GM23248 (cell line): Measurements from ENCODE around the gene MAML3. TPM values are rescaled to one million over a fixed set of nuclear protein-coding genes. Genes with fewer than 3 reads are reported as not detected.

ENCODE experiments used
- DNase-seq: peaks from one replicate; pipeline ENCODE4 v3.0.0-alpha.2; 2015
- H2AFZ ChIP-seq: fragments of 200-600 bp; sonication (generic); 2 replicates; pipeline ENCODE4 v1.6.1; 2016; ENCODE audit warnings: antibody characterized with exemption
- H3F3A ChIP-seq: fragments of 200-600 bp; sonication (generic); 2 replicates; pipeline ENCODE4 v1.6.1; 2016; ENCODE audit warnings: mild to moderate bottlenecking, antibody characterized with exemption, mixed run types; ENCODE audit not compliant: insufficient read depth
- H3K27ac ChIP-seq: fragments of 200-600 bp; sonication (generic); 2 replicates; pipeline ENCODE4 v1.5.1; 2016; ENCODE audit warnings: mild to moderate bottlenecking
- H3K27me3 ChIP-seq: fragments of 200-600 bp; sonication (generic); replicated peaks from 2 replicates; pipeline ENCODE4 v1.6.1; 2016; ENCODE audit warnings: mild to moderate bottlenecking; ENCODE audit not compliant: insufficient read depth
- H3K36me3 ChIP-seq: fragments of 200-600 bp; sonication (generic); 2 replicates; pipeline ENCODE4 v1.6.1; 2016; ENCODE audit warnings: low read depth, mild to moderate bottlenecking
- H3K4me1 ChIP-seq: fragments of 200-600 bp; sonication (generic); 2 replicates; pipeline ENCODE4 v1.6.1; 2016; ENCODE audit warnings: mild to moderate bottlenecking; ENCODE audit not compliant: insufficient read depth
- H3K4me2 ChIP-seq: fragments of 200-600 bp; sonication (generic); one replicate; pipeline ENCODE4 v1.6.1; 2016; ENCODE audit warnings: mild to moderate bottlenecking; ENCODE audit not compliant: unreplicated experiment
- H3K4me3 ChIP-seq: fragments of 200-600 bp; sonication (generic); 2 replicates; pipeline ENCODE4 v1.5.1; 2016; ENCODE audit warnings: mild to moderate bottlenecking
- H3K79me2 ChIP-seq: fragments of 200-600 bp; sonication (generic); 2 replicates; pipeline ENCODE4 v1.6.1; 2016; ENCODE audit warnings: mild to moderate bottlenecking; ENCODE audit not compliant: insufficient read depth
- H3K9ac ChIP-seq: fragments of 200-600 bp; sonication (generic); 2 replicates; pipeline ENCODE4 v1.6.1; 2016; ENCODE audit warnings: mild to moderate bottlenecking
- H3K9me2 ChIP-seq: fragments of 200-600 bp; sonication (generic); 2 replicates; pipeline ENCODE4 v1.6.1; 2016; ENCODE audit warnings: mixed run types, mild to moderate bottlenecking, moderate library complexity; ENCODE audit not compliant: insufficient read depth
- H3K9me3 ChIP-seq: fragments of 200-600 bp; sonication (generic); one replicate; pipeline ENCODE4 v1.6.1; 2017; ENCODE audit warnings: low read depth
- H4K20me1 ChIP-seq: fragments of 200-600 bp; sonication (generic); 2 replicates; pipeline ENCODE4 v1.6.0; 2016; ENCODE audit not compliant: insufficient read depth
- EZH2 ChIP-seq: fragments of 200-600 bp; sonication (generic); IDR thresholded peaks from 2 replicates; pipeline ENCODE4 v1.6.1; 2018; ENCODE audit warnings: antibody characterized with exemption, mild to moderate bottlenecking; ENCODE audit not compliant: insufficient read depth, poor library complexity, severe bottlenecking
- EZH2phosphoT487 ChIP-seq: fragments of 200-600 bp; sonication (generic); IDR thresholded peaks from 2 replicates; pipeline ENCODE4 v1.6.1; 2018; ENCODE audit warnings: antibody characterized with exemption, moderate library complexity, mild to moderate bottlenecking, low read depth; ENCODE audit not compliant: insufficient read depth
- WGBS, 2 experiments: methylation state at CpG; one replicate each; pipeline ENCODE4 v1.1.6; 2015 to 2017; ENCODE audit warnings: low lambda C conversion rate in 2 of 2, low coverage in 1 of 2; ENCODE audit errors: missing lambda C conversion rate in 2 of 2; 5-methylcytosine and 5-hydroxymethylcytosine counted together
- in situ Hi-C: fragments of 300-500 bp; cut with MboI; formaldehyde crosslinking; loops from 2 replicates; pipeline ENCODE4 v1.15.0; 2020
- polyA plus RNA-seq: library from polyadenylated mRNA; unstranded; fragments of >200 nt; fragmentation: Nextera tagmentation; extraction: Ambion mirVana; gene quantifications from 2 replicates; pipeline ENCODE4 v1.2.1, GENCODE V29; 2016
- total RNA-seq: library from RNA; depleted of rRNA; stranded (reverse); fragments of >200 nt; shearing (Covaris generic); gene quantifications from 2 replicates; pipeline ENCODE4 v1.2.3, GENCODE V29; 2014

Gene MAML3
- total and polyA plus RNA-seq, 2 experiments from 2014 or later: 0.96 to 1.5 TPM

DNA sequence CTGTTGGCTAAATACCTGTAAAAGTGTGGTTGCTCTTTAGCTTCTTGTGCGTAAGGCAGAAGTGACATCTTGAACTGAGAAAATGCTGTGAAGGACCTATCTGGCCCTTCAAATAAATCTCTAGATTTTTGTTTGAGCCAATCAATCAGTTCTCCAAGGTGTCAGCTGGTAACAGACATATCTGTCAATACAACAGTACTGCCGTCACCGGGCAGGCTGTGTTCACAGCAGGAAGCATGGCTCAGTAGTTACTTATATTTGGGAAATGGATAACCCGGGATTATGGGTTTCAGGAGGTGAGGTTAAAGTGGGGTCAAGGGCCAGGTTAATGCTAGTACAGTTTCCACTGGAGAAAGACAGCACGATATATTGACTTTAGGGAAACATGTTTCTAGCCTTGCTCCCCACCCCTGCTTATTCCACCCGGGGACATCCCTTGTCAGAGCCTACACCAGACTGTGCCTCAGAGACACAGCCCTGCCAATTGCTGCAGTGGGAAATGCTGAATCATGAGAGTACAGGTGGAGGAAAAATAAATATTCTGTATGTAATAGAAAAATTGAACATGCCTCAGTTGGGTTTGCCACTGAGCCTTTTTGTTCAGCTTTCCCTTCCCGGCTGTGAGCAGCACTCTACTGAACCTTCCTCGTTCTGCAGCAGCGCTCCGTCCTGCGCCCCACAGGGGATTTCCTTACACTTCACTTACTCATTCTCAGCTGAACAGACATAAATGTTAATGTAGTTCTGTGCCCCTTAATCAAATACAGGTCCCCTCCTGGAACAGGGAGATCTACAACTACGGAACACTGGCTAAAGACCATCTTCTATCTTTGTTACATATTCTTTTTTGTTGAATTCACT, 367.3 kb downstream of the MAML3 start:
- Histone ChIP-seq H3K36me3 (no peaks in the 10 kb centered on the region), H3K9me2 (no peaks in the 10 kb centered on the region; the same call in 1 of the 2 replicates), H3K9me3 (no peaks in the 10 kb centered on the region), H3K27me3 (no peaks in the 10 kb centered on the region), H3K9ac (no peak overlapping the region), H3K4me1 (no peaks in the 10 kb centered on the region), H3F3A (no peaks in the 10 kb centered on the region), H3K4me2 (no peak overlapping the region), H4K20me1 (no peaks in the 10 kb centered on the region), H3K27ac (no peak overlapping the region), H3K79me2 (no peaks in the 10 kb centered on the region), H3K4me3 (no peak overlapping the region), H2AFZ (no peak overlapping the region)
- no peak for DNase-seq
- in situ Hi-C loops: no loop called here
- no peak for TF ChIP-seq EZH2
- TF ChIP-seq EZH2phosphoT487: no peak
- 88 to 90% methylated on average over 12 of the region's 12 CpGs for WGBS, 2 experiments

DNA sequence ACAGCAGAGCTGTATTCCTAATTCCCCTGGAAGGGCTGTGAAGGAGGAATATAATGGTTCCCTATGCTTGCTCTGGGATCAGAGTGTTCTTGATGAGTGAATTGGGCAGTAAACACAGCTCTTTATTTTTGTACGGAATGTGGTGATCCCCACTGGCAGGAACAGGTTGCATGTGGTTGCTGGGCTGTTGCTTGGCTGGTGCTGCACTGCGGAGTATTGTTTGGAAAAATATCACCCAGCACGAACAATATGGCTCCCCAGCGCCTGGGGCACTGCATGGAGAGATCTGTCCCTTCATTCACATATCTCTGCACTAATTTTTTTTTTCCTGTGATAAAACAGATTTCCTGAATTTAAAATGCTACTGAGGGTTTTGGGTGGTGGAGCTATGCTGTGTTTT, 368.6 kb downstream of the MAML3 start:
- in situ Hi-C loops: no loop called here
- WGBS, 2 experiments: 86 to 94% methylated on average over 4 of the region's 4 CpGs
- Histone ChIP-seq H3K27ac (no peak overlapping the region), H3K4me3 (no peak overlapping the region), H3F3A (no peaks in the 10 kb centered on the region), H3K9me3 (no peaks in the 10 kb centered on the region), H3K27me3 (no peaks in the 10 kb centered on the region), H3K4me1 (no peaks in the 10 kb centered on the region), H3K36me3 (no peaks in the 10 kb centered on the region), H2AFZ (no peak overlapping the region), H3K4me2 (no peak overlapping the region), H3K79me2 (no peaks in the 10 kb centered on the region), H3K9ac (no peak overlapping the region), H3K9me2 (no peaks in the 10 kb centered on the region; the same call in 1 of the 2 replicates), H4K20me1 (no peaks in the 10 kb centered on the region)
- DNase-seq: no peak
- no peak for TF ChIP-seq EZH2

DNA sequence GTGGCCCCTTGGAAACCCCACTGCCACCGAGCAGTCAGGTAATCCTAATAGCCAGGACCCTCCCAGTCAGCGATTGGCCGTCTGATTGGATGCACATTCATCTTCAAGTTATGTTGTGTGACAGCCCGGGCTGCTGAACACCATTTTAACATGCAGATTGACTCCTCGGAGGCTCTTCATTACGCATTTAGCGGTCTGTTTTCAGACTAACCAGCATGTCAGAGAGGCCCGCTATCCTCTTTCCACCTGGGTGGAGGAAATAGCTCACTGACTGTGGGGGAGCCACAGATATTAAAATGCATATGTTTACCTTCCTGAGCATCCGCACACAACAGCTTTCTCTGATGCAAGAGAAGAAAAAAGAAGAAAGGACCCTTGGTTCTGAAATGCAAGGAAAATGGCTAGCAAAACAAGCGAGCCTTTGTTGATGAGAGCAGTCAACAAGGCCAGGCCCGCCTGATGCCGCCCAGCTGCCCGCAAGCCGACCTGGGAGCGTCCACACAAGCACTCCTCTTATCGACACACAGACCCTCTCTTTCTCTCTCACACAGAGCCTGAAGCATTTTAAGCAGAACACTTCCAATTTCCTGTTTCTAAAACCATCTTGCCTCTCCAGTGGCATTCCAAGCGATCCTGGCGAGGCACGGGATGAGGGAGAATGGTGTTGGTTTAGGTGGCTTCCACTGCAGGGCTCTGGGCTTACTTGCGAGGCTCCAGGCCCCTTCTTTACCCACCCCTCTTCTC, 370.1 kb downstream of the MAML3 start:
- Histone ChIP-seq H3K4me1 (no peaks in the 10 kb centered on the region), H3K27me3 (no peaks in the 10 kb centered on the region), H3K27ac (no peak overlapping the region), H3K36me3 (no peaks in the 10 kb centered on the region), H2AFZ (no peak overlapping the region), H4K20me1 (no peaks in the 10 kb centered on the region), H3F3A (no peaks in the 10 kb centered on the region), H3K9me3 (no peaks in the 10 kb centered on the region), H3K4me2 (no peak overlapping the region), H3K79me2 (no peaks in the 10 kb centered on the region), H3K9me2 (no peaks in the 10 kb centered on the region), H3K4me3 (no peak overlapping the region), H3K9ac (no peak overlapping the region)
- in situ Hi-C loops: no loop called here
- DNase-seq: no peak
- TF ChIP-seq EZH2 (no peak), EZH2phosphoT487 (no peak)
- WGBS, 2 experiments: 77 to 81% methylated on average over 20 of the region's 20 CpGs

DNA sequence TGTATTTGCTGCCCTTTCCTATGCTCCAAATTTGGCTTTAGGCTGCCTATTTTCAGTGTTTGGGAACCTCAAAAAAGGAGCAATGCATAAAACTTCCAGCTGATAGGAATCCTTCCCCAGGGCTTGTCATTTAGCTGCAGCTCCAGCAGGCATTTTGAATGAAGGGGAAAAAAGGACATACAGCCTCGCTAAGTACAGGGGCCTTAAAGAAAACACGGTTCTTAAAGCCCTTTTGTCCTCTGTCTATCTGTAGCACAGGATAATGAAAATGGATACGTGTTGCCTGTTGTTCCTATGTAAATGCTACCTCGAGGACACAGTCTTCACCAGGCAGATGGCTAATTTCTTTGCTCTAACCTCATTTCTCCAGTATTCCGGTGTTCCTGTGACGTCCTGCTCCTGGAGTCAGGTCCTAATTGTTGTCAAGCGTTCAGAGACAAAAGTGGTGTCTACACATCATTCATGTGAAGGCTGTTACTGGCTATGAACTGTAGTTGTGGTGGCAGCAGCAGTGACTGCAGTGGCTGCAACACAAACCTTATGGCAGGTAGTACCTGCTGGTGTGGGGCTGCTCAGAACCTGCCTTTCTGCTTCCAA, 371.0 kb downstream of the MAML3 start:
- Histone ChIP-seq H3K9me3 (no peaks in the 10 kb centered on the region), H3K4me1 (no peaks in the 10 kb centered on the region), H3K4me2 (no peak overlapping the region), H2AFZ (no peak overlapping the region), H3K27ac (no peak overlapping the region), H3K4me3 (no peak overlapping the region), H3K36me3 (no peaks in the 10 kb centered on the region), H3K79me2 (no peaks in the 10 kb centered on the region), H3K9ac (no peak overlapping the region), H3K9me2 (no peaks in the 10 kb centered on the region), H3F3A (no peaks in the 10 kb centered on the region), H4K20me1 (no peaks in the 10 kb centered on the region), H3K27me3 (no peaks in the 10 kb centered on the region)
- WGBS, 2 experiments: 77 to 79% methylated on average over 7 of the region's 7 CpGs
- TF ChIP-seq EZH2 (no peak), EZH2phosphoT487 (no peak)
- in situ Hi-C loops: no loop called here
- DNase-seq: no peak
